HG03521 (cell line): ENCODE measurements around the gene SHISA5.
"Not testable (repeated sequence)": the region's sequence is repeated elsewhere in the genome, so short reads cannot be mapped to it uniquely, and the experiment has no call there.

Source experiments
- ATAC-seq: cut with Tn5 transposase; IDR thresholded peaks from one replicate; pipeline ENCODE4 v1.9.1; 2021; ENCODE audit warnings: mild to moderate bottlenecking, moderate library complexity; ENCODE audit not compliant: unreplicated experiment

The SHISA5 gene

GRCh38 chr3:48521635-48522034 is 17.7 kb upstream of the SHISA5 start:
- ATAC-seq = no peak

DNA sequence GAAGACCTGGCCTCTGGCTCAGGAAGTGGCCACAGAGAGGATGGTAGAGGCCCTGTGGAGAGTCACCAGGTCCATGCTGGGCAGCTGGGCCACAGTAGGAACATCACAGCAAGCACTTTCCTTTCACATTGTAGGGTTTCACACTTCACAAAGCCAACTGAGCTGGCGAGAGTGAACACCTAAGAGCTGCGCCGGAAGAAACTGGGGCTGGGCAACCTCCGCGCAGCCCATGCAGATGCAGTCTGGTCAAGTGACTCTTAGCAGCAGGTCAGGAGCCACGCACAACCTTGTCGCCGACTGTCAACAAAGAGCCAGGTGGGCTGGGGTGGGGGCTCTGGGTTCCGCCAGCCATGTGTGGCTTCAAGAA is 15.3 kb upstream of the SHISA5 start:
- ATAC-seq = no peak

DNA sequence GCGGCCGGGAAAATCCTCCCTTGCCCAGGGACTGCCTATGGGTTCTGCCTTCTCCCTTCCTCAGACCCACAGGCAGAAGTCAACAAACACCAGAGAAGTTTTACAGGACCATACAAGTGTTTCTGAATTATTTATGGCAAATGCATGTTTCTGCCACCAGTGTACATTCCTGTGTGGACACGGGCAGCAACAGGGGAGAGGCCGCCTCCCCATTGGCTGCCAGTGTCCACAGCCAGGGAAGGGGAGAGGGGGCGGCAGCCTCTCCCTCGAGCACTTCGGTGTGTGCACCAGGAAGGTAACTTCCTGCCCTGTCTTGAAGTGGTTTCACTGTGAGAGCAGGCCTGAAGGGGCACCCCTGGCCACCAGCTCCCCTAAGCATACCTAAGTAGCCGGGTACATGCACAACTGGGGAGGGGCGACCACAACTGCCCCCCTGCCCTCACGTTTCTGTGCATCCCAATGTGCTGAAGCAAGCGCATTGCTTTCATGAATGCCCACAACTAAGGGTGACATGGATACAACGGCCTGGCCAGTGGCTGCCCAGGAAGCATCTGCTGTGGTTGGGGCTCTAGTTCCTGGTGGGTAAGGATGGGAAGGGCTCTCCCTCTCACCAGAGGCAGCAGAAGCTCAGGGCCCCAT is 14.8 kb upstream of the SHISA5 start:
- ATAC-seq = no peak

- ATAC-seq = no peak
Measured at GRCh38 chr3:48518069-48518468, 14.1 kb upstream of the SHISA5 start.

GRCh38 chr3:48516571-48516970 is 12.6 kb upstream of the SHISA5 start:
- ATAC-seq = no peak

GRCh38 chr3:48514431-48515227 is 10.7 kb upstream of the SHISA5 start:
- no peak for ATAC-seq

GRCh38 chr3:48511551-48511950 is 7.6 kb upstream of the SHISA5 start:
- no peak for ATAC-seq

- no peak for ATAC-seq
Measured at GRCh38 chr3:48507256-48508061, 3.5 kb upstream of the SHISA5 start.

- ATAC-seq = no peak
Measured at GRCh38 chr3:48505968-48506504, 2.1 kb upstream of the SHISA5 start.

DNA sequence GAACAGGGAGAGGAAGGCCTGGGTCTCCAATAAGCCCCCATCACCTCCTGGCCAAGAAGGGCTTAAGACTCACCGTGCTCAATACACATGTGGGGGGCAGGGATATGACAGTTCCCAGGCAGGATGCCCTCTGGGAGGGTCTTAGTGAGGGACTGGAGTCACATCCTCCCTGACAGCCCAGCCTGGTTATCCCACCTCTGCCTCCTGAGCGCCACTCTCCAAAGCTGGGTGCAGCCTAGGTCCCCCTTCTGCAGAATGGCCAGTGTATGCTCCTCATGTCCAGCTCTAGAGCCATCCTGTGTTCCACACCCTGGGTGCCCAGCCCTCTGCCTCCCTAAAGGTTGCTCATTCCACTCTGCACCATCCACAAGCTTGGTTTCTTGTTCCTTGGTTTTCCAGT is 1.2 kb upstream of the SHISA5 start:
- ATAC-seq = no peak

DNA sequence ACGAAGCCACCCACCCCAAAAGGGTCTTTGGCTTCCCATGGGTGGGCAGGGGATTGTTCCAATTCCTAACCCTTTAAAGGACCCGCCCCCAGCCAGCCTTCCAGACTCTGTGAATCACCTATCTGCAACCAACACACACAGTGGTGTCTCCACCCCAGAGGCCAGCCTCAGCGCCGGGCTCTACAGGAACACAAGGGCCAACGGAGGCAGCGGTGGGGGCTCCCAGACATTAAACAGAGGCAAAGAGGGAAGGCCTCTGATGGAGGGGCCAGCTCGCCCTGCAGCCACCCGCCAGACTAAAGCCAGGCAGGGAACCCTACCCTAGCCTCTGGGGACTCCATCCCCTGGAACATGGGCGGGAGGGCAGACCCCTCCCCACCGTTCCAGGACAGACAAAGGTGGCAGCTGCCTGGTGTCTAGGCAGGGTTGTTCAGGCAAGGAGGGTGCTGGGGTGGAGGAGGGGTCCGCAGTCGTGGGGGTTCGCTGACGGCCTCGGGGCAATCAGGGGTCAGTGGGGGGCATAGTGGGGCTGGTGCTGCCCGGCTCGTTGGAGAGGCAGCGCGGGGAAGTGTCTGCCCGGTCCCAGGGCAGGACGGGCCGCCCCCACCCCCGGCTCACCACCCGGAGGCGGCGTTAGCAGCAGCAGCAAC is 448 bp downstream of the SHISA5 start:
- no peak for ATAC-seq

DNA sequence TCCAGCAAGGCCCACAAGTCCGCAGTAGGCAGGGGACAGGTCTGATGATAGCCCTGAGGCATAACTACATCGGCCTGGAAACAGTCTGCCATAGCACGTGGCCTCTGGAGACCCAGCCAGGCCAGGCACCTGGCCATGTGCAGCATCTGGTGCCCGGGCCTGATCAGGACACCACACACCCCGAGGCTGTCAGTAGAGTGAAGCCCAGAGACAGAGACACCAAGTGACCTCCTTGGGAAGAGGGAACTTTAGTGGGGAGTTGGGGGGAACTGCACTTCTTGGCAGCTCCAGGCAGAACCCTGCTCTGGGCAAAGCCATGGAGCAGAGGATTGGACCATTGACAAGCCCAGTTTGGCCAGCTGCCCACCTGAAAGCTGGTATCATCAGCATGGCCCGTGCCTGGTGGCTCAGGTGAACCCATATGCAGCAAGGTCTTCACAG is 1.2 kb downstream of the SHISA5 start:
- no peak for ATAC-seq

DNA sequence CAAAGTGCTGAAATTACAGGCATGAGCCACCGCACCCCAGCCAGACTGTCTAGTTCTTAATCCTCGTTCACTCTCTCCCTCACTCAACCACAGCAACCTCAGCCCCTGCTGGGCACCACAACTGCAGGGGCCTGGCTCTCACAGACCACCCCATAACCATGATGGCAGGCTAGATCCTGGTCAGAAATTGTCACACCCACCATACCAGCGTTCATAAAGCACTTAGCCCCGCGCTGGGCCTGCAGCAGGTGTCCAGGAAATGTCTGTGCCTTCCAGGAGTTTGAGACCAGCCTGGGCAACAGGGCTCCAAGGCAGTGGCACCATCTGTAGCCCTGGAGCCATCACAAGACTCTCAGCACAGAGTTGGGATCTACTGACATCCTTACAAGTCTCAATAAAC is 1.9 kb downstream of the SHISA5 start:
- ATAC-seq = no peak

GRCh38 chr3:48501196-48501595 is 2.8 kb downstream of the SHISA5 start:
- ATAC-seq = no peak

GRCh38 chr3:48500656-48501055 is 3.3 kb downstream of the SHISA5 start:
- no peak for ATAC-seq

DNA sequence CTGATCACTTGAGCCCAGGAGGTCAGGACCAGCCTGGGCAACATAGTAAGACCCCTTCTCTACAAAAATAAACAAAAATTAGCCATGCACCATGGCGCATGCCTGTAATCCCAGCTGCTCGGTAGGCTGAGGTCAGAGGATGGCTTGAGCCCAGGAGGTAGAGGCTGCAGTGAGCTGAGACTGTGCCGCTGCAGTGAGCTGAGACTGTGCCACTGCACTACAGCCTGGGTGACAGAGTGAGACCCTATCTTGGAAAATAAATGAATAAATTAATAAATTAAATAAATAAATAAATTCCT is 10.8 kb downstream of the SHISA5 start:
- ATAC-seq = no peak

GRCh38 chr3:48492461-48493202 is 11.3 kb downstream of the SHISA5 start:
- no peak for ATAC-seq

GRCh38 chr3:48486952-48487351 is 17.0 kb downstream of the SHISA5 start:
- no peak for ATAC-seq

DNA sequence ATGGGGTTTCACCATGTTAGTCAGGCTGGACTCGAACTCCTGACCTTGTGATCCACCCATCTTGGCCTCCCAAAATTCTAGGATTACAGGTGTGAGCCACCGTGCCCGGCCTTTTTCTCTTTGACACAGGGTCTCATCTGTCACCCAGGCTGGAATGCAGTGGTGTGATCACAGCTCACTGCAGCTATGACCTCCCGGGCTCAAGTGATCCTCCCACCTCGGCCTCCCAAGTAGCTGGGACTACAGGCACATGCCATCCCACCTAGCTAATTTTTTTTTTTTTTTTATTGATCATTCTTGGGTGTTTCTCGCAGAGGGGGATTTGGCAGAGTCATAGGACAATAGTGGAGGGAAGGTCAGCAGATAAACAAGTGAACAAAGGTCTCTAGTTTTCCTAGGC is 21.2 kb downstream of the SHISA5 start:
- not testable (repeated sequence) for ATAC-seq

DNA sequence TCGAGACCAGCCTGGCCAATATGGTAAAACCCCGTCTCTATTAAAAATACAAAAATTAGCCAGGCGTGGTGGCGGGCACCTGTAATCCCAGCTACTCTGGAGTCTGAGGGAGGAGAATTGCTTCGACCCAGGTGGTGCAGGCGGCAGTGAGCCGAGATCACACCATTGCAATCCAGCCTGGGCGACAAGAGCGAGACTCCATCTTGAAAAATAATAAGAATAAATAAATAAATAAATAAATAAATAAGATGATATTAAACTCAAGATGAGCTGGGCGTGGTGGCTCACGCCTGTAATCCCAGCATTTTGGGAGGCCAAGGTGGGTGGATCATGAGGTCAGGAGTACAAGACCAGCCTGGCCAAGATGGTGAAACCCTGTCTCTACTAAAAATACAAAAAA is 23.1 kb downstream of the SHISA5 start:
- not testable (repeated sequence) for ATAC-seq
